Progenitor cell of endocrine pancreas (in vitro differentiated cells): Measurements from ENCODE around the gene NFXL1. TPM values are rescaled to one million over a fixed set of nuclear protein-coding genes. Genes with fewer than 3 reads are reported as not detected.

Experiments used
- DNase-seq: peaks from one replicate; pipeline ENCODE4 v3.0.0; 2021; ENCODE audit warnings: low spot score; ENCODE audit not compliant: unreplicated experiment
- H3K27ac Mint-ChIP-seq: 2 replicates; pipeline ENCODE4 v1.8.0; 2021; ENCODE audit warnings: mild to moderate bottlenecking, moderate library complexity, mixed read lengths
- H3K27me3 Mint-ChIP-seq: 2 replicates; pipeline ENCODE4 v1.8.0; 2021; ENCODE audit warnings: mixed read lengths
- H3K36me3 Mint-ChIP-seq: 2 replicates; pipeline ENCODE4 v1.8.0; 2022; ENCODE audit warnings: mixed read lengths; ENCODE audit not compliant: insufficient read depth
- H3K4me1 Mint-ChIP-seq: 2 replicates; pipeline ENCODE4 v1.8.0; 2021; ENCODE audit warnings: low read depth, mixed read lengths
- H3K4me3 Mint-ChIP-seq: 2 replicates; pipeline ENCODE4 v1.8.0; 2021; ENCODE audit warnings: low read depth, mild to moderate bottlenecking, moderate library complexity, mixed read lengths
- H3K9me3 Mint-ChIP-seq: 2 replicates; pipeline ENCODE4 v1.8.0; 2021; ENCODE audit warnings: low read depth, mixed read lengths
- CTCF ChIP-seq: fragments of 200-600 bp; sonication (generic); IDR thresholded peaks from one replicate; pipeline ENCODE4 v1.5.0; 2021; ENCODE audit warnings: antibody characterized with exemption, mild to moderate bottlenecking; ENCODE audit not compliant: unreplicated experiment
- total RNA-seq: library from RNA; stranded (reverse); gene quantifications from 2 replicates; pipeline ENCODE4 v1.2.1, GENCODE V29; 2021

The NFXL1 gene
- total RNA-seq, 1 donor from 2014 or later, result 39.3 TPM

- DNase-seq, result no peak
- peaks cover 26% of the 10 kb centered on the region for H3K4me1 Mint-ChIP-seq
- no peak for TF ChIP-seq CTCF
- peak overlapping the region; percentile 97 for H3K27ac Mint-ChIP-seq
- H3K36me3 Mint-ChIP-seq, result peaks cover 24% of the 10 kb centered on the region
- peaks cover 10% of the 10 kb centered on the region for H3K9me3 Mint-ChIP-seq
- H3K27me3 Mint-ChIP-seq, result no peaks in the 10 kb centered on the region
- peak overlapping the region; percentile 91 for H3K4me3 Mint-ChIP-seq
Measured at GRCh38 chr4:47913330-47913729, 1.1 kb downstream of the NFXL1 start.

- Mint-ChIP-seq H3K4me3 (no peak overlapping the region), H3K36me3 (peaks cover 29% of the 10 kb centered on the region), H3K9me3 (no peaks in the 10 kb centered on the region), H3K27ac (no peak overlapping the region), H3K27me3 (no peaks in the 10 kb centered on the region), H3K4me1 (peaks cover 20% of the 10 kb centered on the region)
- DNase-seq, result no peak
- TF ChIP-seq CTCF, result no peak
Measured at GRCh38 chr4:47907089-47907646, 7.2 kb downstream of the NFXL1 start.

- Mint-ChIP-seq H3K9me3 (no peaks in the 10 kb centered on the region), H3K27ac (no peak overlapping the region), H3K4me3 (no peak overlapping the region), H3K36me3 (peaks cover 24% of the 10 kb centered on the region), H3K4me1 (no peaks in the 10 kb centered on the region), H3K27me3 (no peaks in the 10 kb centered on the region)
- no peak for TF ChIP-seq CTCF
- no peak for DNase-seq
Measured at GRCh38 chr4:47899639-47900038, 14.7 kb downstream of the NFXL1 start.

GRCh38 chr4:47891928-47892327 lies 22.5 kb downstream of the NFXL1 start:
- H3K36me3 Mint-ChIP-seq, result peaks cover 26% of the 10 kb centered on the region
- H3K27ac Mint-ChIP-seq, result no peak overlapping the region
- no peak for TF ChIP-seq CTCF
- no peak for DNase-seq
- H3K27me3 Mint-ChIP-seq, result no peaks in the 10 kb centered on the region
- no peaks in the 10 kb centered on the region for H3K9me3 Mint-ChIP-seq
- H3K4me3 Mint-ChIP-seq, result no peak overlapping the region
- H3K4me1 Mint-ChIP-seq, result no peaks in the 10 kb centered on the region

GRCh38 chr4:47882228-47882627 lies 32.2 kb downstream of the NFXL1 start:
- H3K4me3 Mint-ChIP-seq, result no peak overlapping the region
- DNase-seq, result no peak
- peaks cover 28% of the 10 kb centered on the region for H3K36me3 Mint-ChIP-seq
- peaks cover 3% of the 10 kb centered on the region for H3K4me1 Mint-ChIP-seq
- no peaks in the 10 kb centered on the region for H3K27me3 Mint-ChIP-seq
- H3K9me3 Mint-ChIP-seq, result no peaks in the 10 kb centered on the region
- no peak for TF ChIP-seq CTCF
- no peak overlapping the region for H3K27ac Mint-ChIP-seq
